K562 (cell line): ENCODE measurements around the gene ZNF222. TPM values are rescaled to one million over a fixed set of nuclear protein-coding genes. Genes with fewer than 3 reads are reported as not detected.

Source experiments
- ATAC-seq: fragments of 200-7000 bp; cut with Tn5 transposase; 3 replicates; pipeline ENCODE4 v1.9.1; 2020; ENCODE audit warnings: moderate library complexity
- BruUV-seq: library from RNA; stranded (reverse); fragments of 400-500 nt; replicated peaks from 2 replicates; lab custom pipeline; 2021; lab: Mats Ljungman, UMichigan
- CTCF ChIA-PET: fragments of 300-600 bp; formaldehyde crosslinking; extraction: SDS; loops from one replicate; lab custom pipeline; 2021; ENCODE audit warnings: low intra/inter-chr PET ratio; lab: Yijun Ruan, JAX
- POLR2A ChIA-PET: fragments of 300-600, 350-650 bp; sonication (Branson Sonifier 250); formaldehyde crosslinking; extraction: SDS; loops from one replicate; lab custom pipeline; 2021; ENCODE audit warnings: antibody characterized with exemption, inconsistent platforms; lab: Yijun Ruan, JAX
- DNase-seq, 4 experiments: peaks; one replicate each; pipeline versions ENCODE4 v3.0.0 to v3.0.0-alpha.2; 2011 to 2018; ENCODE audit warnings: low spot score in 3 of 4, mixed read lengths in 3 of 4; ENCODE audit errors: extremely low read depth in 1 of 4
- FAIRE-seq: peaks from 2 replicates; lab custom pipeline; 2011; peaks lifted over from hg19 to GRCh38; lab: Jason Lieb, UNC
- H2AFZ ChIP-seq: 2 replicates; pipeline ENCODE4 v1.6.0; 2011; ENCODE audit warnings: low read depth, low read length, control low read depth, inconsistent platforms
- H3K27ac ChIP-seq: fragments of 200-600 bp; 3 replicates; pipeline ENCODE4 v1.8.0; 2011; ENCODE audit warnings: low read depth, mild to moderate bottlenecking, control low read depth, inconsistent platforms, low read length, moderate library complexity, mixed read lengths; ENCODE audit errors: extremely low read depth
- H3K27me3 ChIP-seq, 2 experiments: fragments of 300-600 bp in 1 of 2; 2 replicates in 1 of 2; 3 replicates in 1 of 2; pipeline versions ENCODE4 v1.6.0 to v1.8.0; 2011; ENCODE audit warnings: inconsistent platforms in 2 of 2, low read length in 2 of 2, mild to moderate bottlenecking in 1 of 2, mixed read lengths in 1 of 2, moderate library complexity in 1 of 2; ENCODE audit not compliant: control insufficient read depth in 2 of 2, insufficient read depth in 2 of 2
- H3K36me3 ChIP-seq: fragments of 300-600 bp; 3 replicates; pipeline ENCODE4 v1.8.0; 2011; ENCODE audit warnings: mild to moderate bottlenecking, low read length, inconsistent platforms; ENCODE audit not compliant: control insufficient read depth, insufficient read depth
- H3K4me1 ChIP-seq, 2 experiments: fragments of 200-600 bp in 1 of 2; replicated peaks in 1 of 2; 2 replicates in 1 of 2; 3 replicates in 1 of 2; pipeline versions ENCODE4 v1.5.1 to v1.8.0; 2011; ENCODE audit warnings: inconsistent platforms in 2 of 2, low read length in 2 of 2, mild to moderate bottlenecking in 1 of 2, mixed read lengths in 1 of 2, moderate library complexity in 1 of 2; ENCODE audit not compliant: control insufficient read depth in 2 of 2, insufficient read depth in 2 of 2
- H3K4me2 ChIP-seq: 2 replicates; pipeline ENCODE4 v1.6.1; 2011; ENCODE audit warnings: low read length, control low read depth, inconsistent platforms, mixed read lengths; ENCODE audit not compliant: insufficient read depth
- H3K4me3 ChIP-seq: fragments of 200-600 bp; sonication (generic), shearing (Covaris generic); 2 replicates; pipeline ENCODE4 v1.5.1; 2016; ENCODE audit warnings: control low read depth, inconsistent platforms
- H3K79me2 ChIP-seq: fragments of 200-600 bp; 3 replicates; pipeline ENCODE4 v1.8.0; 2011; ENCODE audit warnings: low read length, inconsistent platforms; ENCODE audit not compliant: control insufficient read depth, insufficient read depth
- H3K9ac ChIP-seq, 2 experiments: 2 replicates each; pipeline versions ENCODE4 v1.6.0 to v1.6.1; 2011; ENCODE audit warnings: low read depth in 2 of 2, low read length in 2 of 2, control low read depth in 1 of 2, inconsistent platforms in 1 of 2, mild to moderate bottlenecking in 1 of 2, mixed read lengths in 1 of 2; ENCODE audit not compliant: insufficient read depth in 1 of 2
- H3K9me1 ChIP-seq: one replicate; pipeline ENCODE4 v1.6.0; 2011; ENCODE audit warnings: inconsistent platforms, mild to moderate bottlenecking, low read length, moderate library complexity; ENCODE audit not compliant: control insufficient read depth, insufficient read depth
- H3K9me3 ChIP-seq: replicated peaks from 2 replicates; pipeline ENCODE4 v1.5.1; 2011; ENCODE audit warnings: low read depth, low read length, inconsistent platforms; ENCODE audit not compliant: control insufficient read depth, insufficient read depth
- H4K20me1 ChIP-seq: replicated peaks from 2 replicates; pipeline ENCODE4 v1.6.1; 2011; ENCODE audit warnings: low read length, inconsistent platforms, mixed read lengths; ENCODE audit not compliant: control insufficient read depth, insufficient read depth
- ARID4B ChIP-seq: sonication (generic); formaldehyde crosslinking; IDR thresholded peaks from 2 replicates; pipeline ENCODE4 v1.8.0; 2022; ENCODE audit warnings: mild to moderate bottlenecking, missing genetic modification reagents
- BACH1 ChIP-seq: fragments of 200-800 bp; sonication (Bioruptor generic); IDR thresholded peaks from 2 replicates; pipeline ENCODE4 v1.6.1; 2016; ENCODE audit warnings: missing genetic modification characterization, missing compliant biosample characterization
- EHMT2 ChIP-seq: fragments of 450-650 bp; IDR thresholded peaks from 2 replicates; pipeline ENCODE4 v1.6.1; 2018; ENCODE audit warnings: antibody characterized with exemption
- GTF2E2 ChIP-seq: fragments of 200-800 bp; sonication (Bioruptor generic); IDR thresholded peaks from 2 replicates; pipeline ENCODE4 v1.6.1; 2016; ENCODE audit warnings: missing genetic modification characterization, missing compliant biosample characterization
- KLF1 ChIP-seq: fragments of 450-650 bp; IDR thresholded peaks from 2 replicates; pipeline ENCODE4 v1.6.1; 2016; ENCODE audit warnings: missing genetic modification characterization, missing compliant biosample characterization
- MYC ChIP-seq, 2 experiments: fragments of 250-450 bp in 1 of 2; sonication (Bioruptor Pico) in 1 of 2; IDR thresholded peaks; 2 replicates each; pipeline versions ENCODE4 v1.5.1 to v1.6.1; 2012 to 2021; ENCODE audit warnings: low read depth in 2 of 2, borderline replicate concordance in 1 of 2, improper control_type of control experiment in 1 of 2, low read length in 1 of 2, mild to moderate bottlenecking in 1 of 2, moderate library complexity in 1 of 2
- TCF7 ChIP-seq: sonication (generic); IDR thresholded peaks from 2 replicates; pipeline ENCODE4 v1.6.1; 2016; ENCODE audit warnings: antibody characterized with exemption, borderline replicate concordance
- TCFL5 ChIP-seq: fragments of 250-450 bp; sonication (Bioruptor Pico); conservative IDR thresholded peaks from 2 replicates; pipeline ENCODE4 v1.6.1; 2021; ENCODE audit warnings: mild to moderate bottlenecking, moderate library complexity, matching md5 sums
- WGBS: fragments of 100-300 bp; shearing (Covaris generic); methylation state at CpG from one replicate; pipeline ENCODE4 v1.1.6; 2016; ENCODE audit warnings: low coverage, mixed read lengths; ENCODE audit not compliant: insufficient coverage; ENCODE audit errors: missing lambda C conversion rate; 5-methylcytosine and 5-hydroxymethylcytosine counted together
- in situ Hi-C: fragments of 300-500 bp; cut with MboI; formaldehyde crosslinking; loops from 4 replicates; pipeline ENCODE4 v1.15.0; 2018; ENCODE audit warnings: inconsistent platforms, mixed read lengths
- intact Hi-C: fragments of 100-400 bp; cut with micrococcal nuclease; formaldehyde crosslinking; loops from 2 replicates; pipeline ENCODE4 v1.14.2; 2022
- polyA plus RNA-seq, 8 experiments: library from polyadenylated mRNA; depleted of rRNA in 4 of 8; stranded (reverse) in 5 of 8; unstranded in 3 of 8; fragments of >200 nt; fragmentation: Nextera tagmentation in 2 of 8; fragmentation: Illumina TruSeq in 1 of 8; extraction: Ambion mirVana in 2 of 8; extraction: Trizol in 1 of 8; gene quantifications; 2 replicates each; pipeline versions ENCODE4 v1.2.1 to v1.2.3, GENCODE V29; 2011 to 2014; ENCODE audit warnings: inconsistent platforms in 1 of 8, missing spikeins in 1 of 8
- total RNA-seq, 7 experiments: library from RNA; depleted of rRNA in 6 of 7; stranded (reverse); fragments of >200 nt in 6 of 7; fragmentation: Illumina TruSeq in 2 of 7; extraction: Trizol in 2 of 7; gene quantifications; 2 replicates each; pipeline versions ENCODE4 v1.2.1 to v1.2.3, GENCODE V29; 2011 to 2021; ENCODE audit warnings: low replicate concordance in 1 of 7
- TF ChIP-seq, protein P1 (sequence below): fragments of 250-450 bp; sonication (Bioruptor Pico); IDR thresholded peaks from 2 replicates; pipeline ENCODE4 v1.4.0; 2020; ENCODE audit warnings: mild to moderate bottlenecking, moderate library complexity
- TF ChIP-seq, protein P2 (sequence below): sonication (generic); formaldehyde crosslinking; IDR thresholded peaks from 2 replicates; pipeline ENCODE4 v1.8.0; 2022; ENCODE audit warnings: mild to moderate bottlenecking, low read depth, missing genetic modification reagents

ZNF222 gene
- total and polyA plus RNA-seq, 9 of the 15 experiments (the other 6 are each of a cell fraction or from before 2014, with no cell fraction given): 2.3 to 4.5 (median 3.0) TPM

DNA sequence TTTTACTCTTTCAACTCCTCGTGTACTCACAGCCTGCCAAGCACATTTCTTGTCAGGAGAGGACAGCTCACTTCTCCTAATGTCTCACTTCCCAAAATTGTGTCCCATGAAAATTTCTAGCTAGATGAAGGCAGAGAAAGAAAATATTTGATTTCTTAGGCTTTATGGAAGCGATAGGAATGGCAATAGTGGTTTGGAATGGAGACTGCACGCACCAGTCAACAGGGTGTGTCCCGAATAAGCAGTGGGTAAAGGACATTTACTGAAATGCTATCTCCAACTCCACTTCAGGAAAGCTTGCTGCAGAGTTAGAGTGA is 321 bp upstream of the ZNF222 start:
- no peak for FAIRE-seq
- no peak for ATAC-seq
- CTCF ChIA-PET: no interaction called here

More for the DNA sequence above, 321 bp upstream of the ZNF222 start:
- in situ Hi-C loops: no loop called here
- Histone ChIP-seq H3K9me1 (no peaks in the 10 kb centered on the region), H3K4me1 (peaks cover 3 to 4% of the 10 kb centered on the region in 2 experiments; a peak in 1 of 5 replicates), H3K9ac (peak overlapping the region in 1 of 2 experiments; percentile 88; a peak in 2 of 4 replicates), H3K79me2 (peaks cover 5% of the 10 kb centered on the region; the same call in 1 of the 3 replicates), H3K4me3 (peak overlapping the region; percentile 80), H3K27me3 (no peaks in the 10 kb centered on the region), H3K36me3 (peaks cover 4% of the 10 kb centered on the region; the same call in 1 of the 3 replicates), H4K20me1 (no peaks in the 10 kb centered on the region), H3K4me2 (peak overlapping the region; percentile 98), H3K27ac (peak overlapping the region; percentile 86; the same call in 1 of the 3 replicates), H3K9me3 (peaks cover 3% of the 10 kb centered on the region; the same call in 1 of the 2 replicates), H2AFZ (peak overlapping the region; percentile 85)
- POLR2A ChIA-PET: interaction anchor here (0.6 to 1.1 kb wide), 7 partner anchors 10 to 357 kb away, joined by 3 to 4 read pairs (median 3); partner anchors contain the start of genes ZNF221 and ZNF45
- 32% methylated on average over 4 of the region's 4 CpGs for WGBS
- intact Hi-C loops: no loop called here
- DNase-seq: peak in 1 of 4 experiments; percentile 8
- BruUV-seq: no TSS peak
- TF ChIP-seq, protein P1, sequence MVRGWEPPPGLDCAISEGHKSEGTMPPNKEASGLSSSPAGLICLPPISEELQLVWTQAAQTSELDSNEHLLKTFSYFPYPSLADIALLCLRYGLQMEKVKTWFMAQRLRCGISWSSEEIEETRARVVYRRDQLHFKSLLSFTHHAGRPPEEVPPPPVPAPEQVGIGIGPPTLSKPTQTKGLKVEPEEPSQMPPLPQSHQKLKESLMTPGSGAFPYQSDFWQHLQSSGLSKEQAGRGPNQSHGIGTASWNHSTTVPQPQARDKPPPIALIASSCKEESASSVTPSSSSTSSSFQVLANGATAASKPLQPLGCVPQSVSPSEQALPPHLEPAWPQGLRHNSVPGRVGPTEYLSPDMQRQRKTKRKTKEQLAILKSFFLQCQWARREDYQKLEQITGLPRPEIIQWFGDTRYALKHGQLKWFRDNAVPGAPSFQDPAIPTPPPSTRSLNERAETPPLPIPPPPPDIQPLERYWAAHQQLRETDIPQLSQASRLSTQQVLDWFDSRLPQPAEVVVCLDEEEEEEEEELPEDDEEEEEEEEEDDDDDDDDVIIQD (CRISPR knock-in tag): no peak
- TF ChIP-seq EHMT2 (peak; percentile 30; the same call in 1 of the 2 replicates), KLF1 (tag) (peak; percentile 45; the same call in 1 of the 2 replicates), TCF7 (no peak), GTF2E2 (tag) (peak; percentile 63; the same call in 1 of the 2 replicates), ARID4B (CRISPR knock-in tag) (0 out of 2 replicates have a peak, but pooled peaks have one; percentile 15), BACH1 (tag) (0 out of 2 replicates have a peak, but pooled peaks have one; percentile 48), TCFL5 (no peak), MYC (IDR thresholded peaks at IDR 0.05; ENCODE audit: low read depth, low read length) (0 out of 2 replicates have a peak, but pooled peaks have one; percentile 10), MYC (CRISPR knock-in tag; IDR thresholded peaks at IDR 0.05; ENCODE audit: borderline replicate concordance, low read depth) (no peak)
- TF ChIP-seq, protein P2, sequence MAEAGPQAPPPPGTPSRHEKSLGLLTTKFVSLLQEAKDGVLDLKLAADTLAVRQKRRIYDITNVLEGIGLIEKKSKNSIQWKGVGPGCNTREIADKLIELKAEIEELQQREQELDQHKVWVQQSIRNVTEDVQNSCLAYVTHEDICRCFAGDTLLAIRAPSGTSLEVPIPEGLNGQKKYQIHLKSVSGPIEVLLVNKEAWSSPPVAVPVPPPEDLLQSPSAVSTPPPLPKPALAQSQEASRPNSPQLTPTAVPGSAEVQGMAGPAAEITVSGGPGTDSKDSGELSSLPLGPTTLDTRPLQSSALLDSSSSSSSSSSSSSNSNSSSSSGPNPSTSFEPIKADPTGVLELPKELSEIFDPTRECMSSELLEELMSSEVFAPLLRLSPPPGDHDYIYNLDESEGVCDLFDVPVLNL: no peak
